GM18868 (cell line): ENCODE results near the gene POLR2I.
"Not testable (repeated sequence)": the region's sequence is repeated elsewhere in the genome, so short reads cannot be mapped to it uniquely, and the experiment has no call there.

Experiments used
- ATAC-seq: cut with Tn5 transposase; IDR thresholded peaks from one replicate; pipeline ENCODE4 v1.9.1; 2021; ENCODE audit warnings: mild to moderate bottlenecking, moderate library complexity; ENCODE audit not compliant: unreplicated experiment

POLR2I gene

DNA sequence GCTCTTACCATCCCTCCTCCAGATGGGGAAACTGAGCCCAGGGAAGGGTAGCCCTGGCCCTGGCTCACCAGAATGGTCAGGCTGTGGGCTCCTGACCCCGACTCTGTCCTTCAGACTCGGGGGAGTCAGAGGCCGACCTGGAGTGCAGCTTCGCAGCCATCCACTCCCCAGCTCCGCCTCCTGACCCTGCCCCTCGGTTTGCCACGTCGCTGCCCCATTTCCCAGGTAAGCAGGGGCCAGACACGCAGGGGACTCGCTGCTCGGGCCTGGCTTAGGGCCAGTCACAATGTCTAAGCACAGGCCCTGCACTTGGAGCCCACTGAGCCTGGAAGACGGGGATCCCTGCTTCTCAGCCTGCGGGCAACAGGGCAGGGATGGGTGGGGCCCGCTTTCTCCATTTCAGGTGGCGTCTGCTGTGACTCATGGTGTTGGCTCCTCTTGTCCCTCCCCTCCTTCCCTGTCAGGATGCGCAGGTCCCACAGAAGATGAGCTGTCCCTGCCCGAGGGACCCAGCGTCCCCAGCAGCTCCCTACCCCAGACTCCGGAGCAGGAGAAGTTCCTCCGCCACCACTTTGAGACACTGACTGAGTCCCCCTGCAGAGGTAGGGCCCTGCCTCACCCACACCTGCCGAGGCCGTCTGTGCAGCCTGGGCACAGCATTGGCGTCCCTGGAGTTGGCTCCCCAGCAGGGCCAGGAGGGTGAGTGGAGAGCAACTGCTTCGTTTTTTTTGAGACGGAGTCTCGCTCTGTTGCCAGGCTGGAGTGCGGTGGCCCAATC is 12.9 kb downstream of the POLR2I start:
- ATAC-seq: no peak

GRCh38 chr19:36100476-36100875 is 14.2 kb downstream of the POLR2I start:
- ATAC-seq: no peak

DNA sequence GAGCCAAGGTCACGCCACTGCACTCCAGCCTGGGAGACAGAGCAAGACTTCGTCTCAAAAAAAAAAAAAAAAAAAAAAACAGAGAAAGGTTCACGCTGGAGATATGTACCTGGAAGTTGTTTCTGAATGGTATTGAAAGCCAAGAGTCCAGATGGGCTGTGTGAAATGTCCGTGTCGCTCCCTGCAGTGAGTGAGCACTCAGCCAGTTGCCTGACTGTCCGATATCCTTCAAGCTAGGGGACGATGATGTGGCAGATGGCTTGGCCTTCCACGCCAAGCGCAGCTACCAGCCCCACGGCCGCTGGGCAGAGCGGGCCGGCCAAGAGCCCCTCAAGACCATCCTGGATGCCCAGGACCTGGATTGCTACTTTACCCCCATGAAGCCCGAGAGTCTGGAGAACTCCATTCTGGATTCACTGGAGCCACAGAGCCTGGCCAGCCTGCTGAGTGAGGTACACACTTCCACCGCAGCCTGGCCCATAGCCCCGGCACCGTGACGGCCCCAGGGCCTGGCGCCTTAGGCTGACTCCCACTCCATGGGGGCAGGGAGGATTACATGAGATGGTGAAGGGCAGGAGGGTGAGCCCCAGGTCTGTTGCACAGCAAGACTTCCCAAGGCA is 15.4 kb downstream of the POLR2I start:
- ATAC-seq: no peak

DNA sequence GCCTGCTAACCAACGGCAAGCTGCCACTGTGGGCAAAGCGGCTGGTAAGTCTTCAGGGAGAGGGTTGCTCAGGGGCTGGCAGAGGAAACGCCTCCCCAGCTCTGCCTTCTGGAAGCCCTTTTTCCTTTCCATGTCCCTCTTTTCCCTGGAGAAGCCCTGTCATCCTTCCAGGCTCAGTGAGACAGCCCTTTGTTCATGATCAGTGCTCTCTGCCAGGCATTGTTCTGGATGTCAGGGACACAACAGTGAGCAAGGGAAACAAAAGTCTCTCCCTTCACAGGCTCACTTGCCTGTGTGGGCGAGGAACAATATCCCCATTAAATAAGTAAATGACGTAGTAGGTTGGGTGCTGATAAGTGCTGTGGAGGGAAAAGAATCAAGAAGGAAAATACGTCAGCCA is 17.6 kb downstream of the POLR2I start:
- ATAC-seq: no peak

GRCh38 chr19:36093687-36094086 is 21.0 kb downstream of the POLR2I start:
- ATAC-seq: no peak

DNA sequence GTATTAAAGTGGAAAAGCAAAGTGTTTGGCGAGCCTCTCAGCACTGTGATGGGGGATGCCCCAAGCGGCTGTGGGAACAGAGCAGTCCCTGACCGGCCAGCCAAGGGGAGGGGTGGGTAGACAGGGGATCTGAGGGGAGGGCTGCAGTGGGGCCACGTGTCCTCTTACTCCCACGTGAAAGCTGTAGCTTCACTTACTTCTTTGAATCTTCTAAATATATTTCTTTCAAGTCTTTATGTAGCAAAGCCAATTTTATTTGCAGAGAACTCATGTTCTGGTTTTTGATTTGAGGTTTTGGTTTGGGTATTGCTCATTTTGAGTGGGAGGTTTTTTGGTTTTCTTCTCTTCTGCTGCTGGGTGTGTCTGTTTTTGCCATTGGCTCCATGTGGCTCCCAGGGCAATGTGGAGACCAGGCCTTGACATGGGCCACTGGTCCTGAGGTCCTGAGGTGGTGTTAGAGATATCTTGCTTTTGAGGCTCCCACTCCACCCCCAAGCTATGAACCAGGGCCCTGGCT is 21.5 kb downstream of the POLR2I start:
- no peak for ATAC-seq

DNA sequence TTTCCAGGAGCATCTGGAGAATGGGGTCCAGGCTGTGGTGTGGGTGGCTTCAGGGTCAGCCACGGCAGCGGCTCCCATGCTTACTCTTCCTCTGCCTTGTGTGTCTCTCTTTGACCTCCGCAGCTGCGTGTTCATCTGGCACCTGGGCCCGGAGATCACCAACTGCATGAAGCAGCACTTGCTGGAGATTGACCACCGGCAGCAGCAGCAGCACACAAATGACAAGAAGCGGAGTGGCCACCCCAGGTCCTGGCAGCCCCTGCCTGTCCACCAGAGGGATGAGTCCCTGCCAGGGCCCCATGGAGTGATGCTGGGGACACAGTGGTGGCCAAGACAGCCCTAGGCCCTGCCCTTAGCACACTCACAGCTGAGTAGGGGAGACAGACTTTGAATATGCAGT is 22.1 kb downstream of the POLR2I start:
- ATAC-seq: no peak

DNA sequence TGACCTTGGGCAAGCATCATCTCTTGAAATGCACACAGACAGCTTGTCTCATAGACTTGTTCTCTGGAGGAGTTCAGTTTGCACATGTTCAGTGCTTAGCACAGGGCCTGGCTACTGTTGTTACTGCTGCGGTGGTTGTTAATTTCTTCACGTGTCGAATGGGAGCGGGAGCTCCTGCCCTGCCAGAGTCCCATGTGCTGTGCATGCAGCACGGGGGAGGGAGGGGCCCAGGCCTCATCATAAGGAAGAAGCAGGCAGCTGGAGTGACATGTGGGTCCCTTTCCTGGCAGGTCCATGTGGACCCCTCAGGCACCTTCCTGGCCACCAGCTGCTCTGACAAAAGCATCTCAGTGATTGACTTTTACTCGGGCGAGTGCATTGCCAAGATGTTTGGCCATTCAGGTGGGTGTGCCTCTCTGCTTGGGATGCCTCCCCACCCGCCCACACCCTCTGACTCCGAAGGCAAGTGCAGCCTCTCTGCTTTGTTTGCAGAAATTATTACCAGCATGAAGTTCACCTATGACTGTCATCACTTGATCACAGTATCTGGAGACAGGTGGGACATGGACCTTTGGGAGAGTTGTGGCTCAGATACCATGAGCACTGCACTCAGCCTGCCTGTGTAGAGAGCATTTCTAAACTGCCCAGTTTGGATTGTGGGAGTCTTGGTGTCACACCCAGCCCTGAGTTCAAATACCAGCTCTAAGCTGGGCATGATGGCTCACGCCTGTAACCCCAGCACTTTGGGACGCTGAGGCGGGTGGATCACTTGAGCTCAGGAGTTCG is 23.6 kb downstream of the POLR2I start:
- no peak for ATAC-seq

DNA sequence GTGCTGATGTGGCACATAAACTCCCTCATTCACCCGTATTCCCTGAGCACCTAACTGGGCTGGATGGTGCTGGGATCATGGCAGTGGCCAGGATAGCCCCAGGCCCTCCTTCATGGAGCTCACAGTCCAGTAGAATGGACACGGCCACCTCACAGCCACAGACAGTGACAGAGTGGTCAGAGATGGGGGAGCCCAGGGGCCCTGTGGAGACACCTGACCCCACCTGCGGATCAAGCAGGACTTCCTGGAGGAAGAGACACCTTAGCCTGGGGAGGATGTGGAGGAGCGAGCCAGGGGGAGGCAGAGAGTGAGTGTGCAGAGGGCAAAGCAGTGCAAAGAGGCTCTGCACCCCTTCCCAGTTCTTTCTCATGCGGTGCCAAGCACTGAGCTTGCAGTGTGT is 24.8 kb downstream of the POLR2I start:
- no peak for ATAC-seq

DNA sequence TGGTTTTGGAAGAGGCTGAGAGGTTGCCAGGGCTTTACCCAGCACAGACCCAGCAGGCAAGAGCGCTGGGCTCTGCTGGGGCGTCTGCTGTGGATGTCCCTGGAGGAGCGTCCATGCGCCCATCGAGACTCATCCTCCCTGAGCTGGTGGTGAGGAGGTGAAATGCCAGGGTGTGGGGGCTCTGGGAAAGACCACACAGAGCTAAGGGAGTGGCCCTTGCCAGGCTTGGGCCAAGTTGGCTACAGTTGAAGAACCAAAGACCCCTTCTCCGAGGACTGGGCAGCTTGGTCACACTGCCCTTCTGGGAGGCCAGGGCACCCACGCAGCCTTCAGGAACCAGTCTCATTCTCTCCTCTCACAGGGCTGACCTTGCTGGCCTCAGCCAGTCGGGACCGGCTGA is 28.3 kb downstream of the POLR2I start:
- no peak for ATAC-seq

- ATAC-seq: no peak
Observed at GRCh38 chr19:36084231-36085009, 30.3 kb downstream of the POLR2I start.

GRCh38 chr19:36082916-36083315 is 31.8 kb downstream of the POLR2I start:
- ATAC-seq: no peak

DNA sequence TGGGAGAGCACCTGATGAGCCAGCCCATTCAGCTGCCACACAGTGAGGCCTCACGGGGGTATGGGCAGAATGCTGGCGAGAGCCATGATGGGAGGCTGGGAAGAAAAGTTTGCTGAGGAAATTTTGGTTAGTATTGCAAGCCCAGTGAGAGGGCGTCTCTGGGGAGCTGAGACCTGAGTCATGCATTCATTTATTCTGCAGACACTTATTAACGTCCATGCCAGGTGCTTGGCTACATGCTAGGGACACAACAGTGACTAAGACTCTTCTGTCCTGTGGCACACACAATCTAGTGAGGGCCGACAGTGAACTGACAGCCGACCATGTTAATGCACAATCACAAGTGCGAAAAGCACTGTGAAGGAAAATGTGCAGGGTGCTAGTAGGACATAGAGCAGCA is 32.8 kb downstream of the POLR2I start:
- ATAC-seq: no peak

GRCh38 chr19:36081385-36081784 is 33.3 kb downstream of the POLR2I start:
- no peak for ATAC-seq

DNA sequence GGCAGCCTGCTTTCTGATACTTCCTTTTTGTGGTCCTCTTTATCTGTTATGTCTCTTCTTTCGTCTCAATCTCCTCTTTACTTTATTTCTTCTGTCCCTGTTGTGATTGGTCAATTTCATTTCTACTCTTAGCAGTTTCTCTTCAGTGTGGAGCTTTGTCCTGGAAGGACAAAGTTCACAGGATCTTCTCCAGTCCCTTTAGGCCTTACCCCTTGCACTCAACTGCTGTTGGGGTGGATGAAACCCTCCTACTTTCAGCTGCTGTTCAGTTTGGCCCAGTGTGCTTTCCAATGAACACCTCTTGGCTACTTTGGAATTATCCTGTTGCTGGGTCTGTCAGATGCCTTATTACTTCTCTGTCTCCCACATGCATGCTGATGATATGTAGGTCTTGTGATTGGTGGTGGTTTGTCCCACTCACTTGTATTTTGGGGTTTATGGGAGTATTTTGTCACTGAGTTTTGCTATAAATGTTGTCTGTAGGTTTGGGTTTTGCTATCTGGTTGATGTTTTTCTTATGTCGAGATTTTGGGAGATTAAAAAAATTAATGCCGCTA is 35.2 kb downstream of the POLR2I start:
- ATAC-seq: no peak

- no peak for ATAC-seq
Observed at GRCh38 chr19:36073121-36073876, 41.4 kb downstream of the POLR2I start.

DNA sequence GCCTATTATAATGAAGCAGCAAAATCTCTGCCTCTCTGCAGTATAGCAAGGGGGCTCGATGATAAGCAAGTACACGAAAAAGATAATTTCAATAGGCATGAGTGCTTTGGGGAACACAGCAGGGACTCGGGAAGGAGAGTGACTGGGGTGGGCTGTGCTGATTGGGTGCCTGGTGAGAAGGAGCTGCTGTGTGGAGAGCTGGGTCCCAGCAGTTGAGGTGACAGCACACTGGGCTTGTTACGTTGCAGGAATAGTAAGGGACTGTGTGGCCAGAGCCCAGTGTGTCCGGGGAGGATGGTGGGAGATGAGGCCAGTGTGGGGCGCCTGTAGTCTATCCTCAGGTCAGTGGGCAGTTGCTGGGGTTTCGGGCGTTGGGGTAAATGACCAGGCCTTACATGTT is 42.6 kb downstream of the POLR2I start:
- ATAC-seq: no peak

- not testable (repeated sequence) for ATAC-seq
Observed at GRCh38 chr19:36068810-36069499, 45.7 kb downstream of the POLR2I start.

GRCh38 chr19:36067681-36068080 is 47.0 kb downstream of the POLR2I start:
- ATAC-seq: no peak
